ENCODE data around the gene GHRHR.

The GHRHR gene

GRCh38 chr7:30925117-30925516 is 38.6 kb upstream of the GHRHR start:
- no peak overlapping the region for H3K23ac ChIP-seq (ENCODE audit: low read depth, low read length, poor library complexity)
- H2BK15ac ChIP-seq (ENCODE audit: low read length), result no peak overlapping the region
- no peak overlapping the region for H4K8ac ChIP-seq (ENCODE audit: low read depth, low read length)
- peaks cover 3 to 8% of the 10 kb centered on the region in 2 donors for H3K9me3 ChIP-seq (replicated peaks in 1 of 2; ENCODE audit: control insufficient read depth in 2 of 2, insufficient read depth in 1 of 2, low read depth in 1 of 2, low read length in 2 of 2)
- no peak overlapping the region for H4K91ac ChIP-seq (ENCODE audit: low read depth, low read length, poor library complexity)
- H2BK120ac ChIP-seq (ENCODE audit: low read depth, low read length), result no peak overlapping the region
- H3K4ac ChIP-seq (ENCODE audit: low read length), result no peak overlapping the region
- no peak overlapping the region for H3K27ac ChIP-seq (replicated peaks; ENCODE audit: low read length)
- DNase-seq (ENCODE audit: low spot score), result no peak
- H3K4me2 ChIP-seq (ENCODE audit: insufficient read depth, low read length, poor library complexity, severe bottlenecking), result no peak overlapping the region
- no peak overlapping the region for H2BK12ac ChIP-seq (ENCODE audit: low read length)
- peaks cover 0 to 8% of the 10 kb centered on the region in 2 donors for H3K4me1 ChIP-seq (ENCODE audit: control insufficient read depth in 2 of 2, insufficient read depth in 1 of 2, low read depth in 1 of 2, low read length in 2 of 2)
- H2AK5ac ChIP-seq (ENCODE audit: low read depth, low read length), result no peak overlapping the region
- H2AFZ ChIP-seq (ENCODE audit: low read length), result no peak overlapping the region
- H3K4me3 ChIP-seq (ENCODE audit: low read length in 2 of 2), result no peak overlapping the region
- no peak overlapping the region for H2BK5ac ChIP-seq (ENCODE audit: low read length)
- no CpG with 5 or more reads among the region's 2 CpGs for WGBS, 2 donors (ENCODE audit: extremely low coverage in 2 of 2, insufficient read length in 2 of 2, insufficient replicate concordance in 1 of 2)
- H3K14ac ChIP-seq (ENCODE audit: low read length), result no peak overlapping the region
- H3K27me3 ChIP-seq (ENCODE audit: control insufficient read depth in 3 of 3, insufficient read depth in 3 of 3, low read depth in 1 of 3, low read length in 3 of 3), result peaks cover 0 to 3% (median 0%) of the 10 kb centered on the region in 3 experiments
- no peaks in the 10 kb centered on the region for H3K36me3 ChIP-seq (replicated peaks in 1 of 2; ENCODE audit: control insufficient read depth in 2 of 2, insufficient read depth in 2 of 2, low read length in 2 of 2)
- H3K9ac ChIP-seq (ENCODE audit: low read depth, low read length, poor library complexity), result no peak overlapping the region
- no peaks in the 10 kb centered on the region for H3K79me1 ChIP-seq (ENCODE audit: low read depth, low read length)
- H3K18ac ChIP-seq (ENCODE audit: low read length), result no peak overlapping the region

DNA sequence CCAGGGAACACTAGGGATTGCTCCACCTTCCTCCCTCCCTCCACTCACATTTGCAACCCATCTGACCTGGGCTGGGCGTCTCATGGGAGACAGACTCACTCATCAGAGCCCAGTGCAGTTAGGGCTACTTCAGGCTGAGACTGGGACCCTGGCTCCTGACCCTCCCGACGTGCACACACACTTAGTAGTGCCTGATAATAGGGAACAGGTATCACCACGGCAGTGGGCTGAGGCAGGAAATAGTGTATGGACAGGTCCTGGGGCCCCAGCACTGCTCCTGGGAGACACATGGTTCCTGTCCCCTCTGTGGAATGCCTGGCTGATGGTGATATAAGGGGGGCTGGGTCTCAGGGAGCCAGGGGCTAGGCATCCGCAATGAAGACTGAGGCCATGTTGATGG is 37.8 kb upstream of the GHRHR start:
- no peak overlapping the region for H3K9ac ChIP-seq (ENCODE audit: low read depth, low read length, poor library complexity)
- no peak overlapping the region for H2AK5ac ChIP-seq (ENCODE audit: low read depth, low read length)
- no peak overlapping the region for H3K4me3 ChIP-seq (ENCODE audit: low read length in 2 of 2)
- H3K14ac ChIP-seq (ENCODE audit: low read length), result no peak overlapping the region
- H3K36me3 ChIP-seq (replicated peaks in 1 of 2; ENCODE audit: control insufficient read depth in 2 of 2, insufficient read depth in 2 of 2, low read length in 2 of 2), result no peaks in the 10 kb centered on the region
- peak overlapping the region; percentile 58 for H3K23ac ChIP-seq (ENCODE audit: low read depth, low read length, poor library complexity)
- H2BK15ac ChIP-seq (ENCODE audit: low read length), result no peak overlapping the region
- H3K4me1 ChIP-seq (ENCODE audit: control insufficient read depth in 2 of 2, insufficient read depth in 1 of 2, low read depth in 1 of 2, low read length in 2 of 2), result peaks cover 0 to 8% of the 10 kb centered on the region in 2 donors
- no peak overlapping the region for H3K27ac ChIP-seq (replicated peaks; ENCODE audit: low read length)
- no peak overlapping the region for H3K4ac ChIP-seq (ENCODE audit: low read length)
- no peak overlapping the region for H2BK12ac ChIP-seq (ENCODE audit: low read length)
- no peak overlapping the region for H4K8ac ChIP-seq (ENCODE audit: low read depth, low read length)
- peaks cover 3 to 8% of the 10 kb centered on the region in 2 donors for H3K9me3 ChIP-seq (replicated peaks in 1 of 2; ENCODE audit: control insufficient read depth in 2 of 2, insufficient read depth in 1 of 2, low read depth in 1 of 2, low read length in 2 of 2)
- no peak overlapping the region for H2AFZ ChIP-seq (ENCODE audit: low read length)
- DNase-seq (ENCODE audit: low spot score), result no peak
- no peaks in the 10 kb centered on the region for H3K79me1 ChIP-seq (ENCODE audit: low read depth, low read length)
- no CpG with 5 or more reads among the region's 5 CpGs for WGBS, 2 donors (ENCODE audit: extremely low coverage in 2 of 2, insufficient read length in 2 of 2, insufficient replicate concordance in 1 of 2)
- no peak overlapping the region for H3K18ac ChIP-seq (ENCODE audit: low read length)
- H4K91ac ChIP-seq (ENCODE audit: low read depth, low read length, poor library complexity), result no peak overlapping the region
- peaks cover 0 to 3% (median 0%) of the 10 kb centered on the region in 3 experiments for H3K27me3 ChIP-seq (ENCODE audit: control insufficient read depth in 3 of 3, insufficient read depth in 3 of 3, low read depth in 1 of 3, low read length in 3 of 3)
- H3K4me2 ChIP-seq (ENCODE audit: insufficient read depth, low read length, poor library complexity, severe bottlenecking), result no peak overlapping the region
- no peak overlapping the region for H2BK5ac ChIP-seq (ENCODE audit: low read length)
- no peak overlapping the region for H2BK120ac ChIP-seq (ENCODE audit: low read depth, low read length)

GRCh38 chr7:30926313-30926712 is 37.4 kb upstream of the GHRHR start:
- H3K36me3 ChIP-seq (replicated peaks in 1 of 2; ENCODE audit: control insufficient read depth in 2 of 2, insufficient read depth in 2 of 2, low read length in 2 of 2), result no peaks in the 10 kb centered on the region
- H3K23ac ChIP-seq (ENCODE audit: low read depth, low read length, poor library complexity), result no peak overlapping the region
- H2BK5ac ChIP-seq (ENCODE audit: low read length), result peak overlapping the region; percentile 70
- no peak overlapping the region for H3K4me3 ChIP-seq (ENCODE audit: low read length in 2 of 2)
- no peak overlapping the region for H4K8ac ChIP-seq (ENCODE audit: low read depth, low read length)
- no peak overlapping the region for H2BK120ac ChIP-seq (ENCODE audit: low read depth, low read length)
- peaks cover 3 to 8% of the 10 kb centered on the region in 2 donors for H3K9me3 ChIP-seq (replicated peaks in 1 of 2; ENCODE audit: control insufficient read depth in 2 of 2, insufficient read depth in 1 of 2, low read depth in 1 of 2, low read length in 2 of 2)
- no peak overlapping the region for H3K27ac ChIP-seq (replicated peaks; ENCODE audit: low read length)
- no peak overlapping the region for H4K91ac ChIP-seq (ENCODE audit: low read depth, low read length, poor library complexity)
- no peak overlapping the region for H2AFZ ChIP-seq (ENCODE audit: low read length)
- WGBS, 2 donors (ENCODE audit: extremely low coverage in 2 of 2, insufficient read length in 2 of 2, insufficient replicate concordance in 1 of 2), result no CpG with 5 or more reads among the region's 5 CpGs
- no peak overlapping the region for H3K18ac ChIP-seq (ENCODE audit: low read length)
- no peak overlapping the region for H3K9ac ChIP-seq (ENCODE audit: low read depth, low read length, poor library complexity)
- H3K4me1 ChIP-seq (ENCODE audit: control insufficient read depth in 2 of 2, insufficient read depth in 1 of 2, low read depth in 1 of 2, low read length in 2 of 2), result peaks cover 0 to 8% of the 10 kb centered on the region in 2 donors
- H3K27me3 ChIP-seq (ENCODE audit: control insufficient read depth in 3 of 3, insufficient read depth in 3 of 3, low read depth in 1 of 3, low read length in 3 of 3), result peaks cover 0 to 3% (median 0%) of the 10 kb centered on the region in 3 experiments
- H3K79me1 ChIP-seq (ENCODE audit: low read depth, low read length), result no peaks in the 10 kb centered on the region
- no peak overlapping the region for H2BK12ac ChIP-seq (ENCODE audit: low read length)
- no peak overlapping the region for H3K14ac ChIP-seq (ENCODE audit: low read length)
- no peak overlapping the region for H3K4ac ChIP-seq (ENCODE audit: low read length)
- no peak overlapping the region for H3K4me2 ChIP-seq (ENCODE audit: insufficient read depth, low read length, poor library complexity, severe bottlenecking)
- no peak for DNase-seq (ENCODE audit: low spot score)
- no peak overlapping the region for H2AK5ac ChIP-seq (ENCODE audit: low read depth, low read length)
- H2BK15ac ChIP-seq (ENCODE audit: low read length), result no peak overlapping the region

DNA sequence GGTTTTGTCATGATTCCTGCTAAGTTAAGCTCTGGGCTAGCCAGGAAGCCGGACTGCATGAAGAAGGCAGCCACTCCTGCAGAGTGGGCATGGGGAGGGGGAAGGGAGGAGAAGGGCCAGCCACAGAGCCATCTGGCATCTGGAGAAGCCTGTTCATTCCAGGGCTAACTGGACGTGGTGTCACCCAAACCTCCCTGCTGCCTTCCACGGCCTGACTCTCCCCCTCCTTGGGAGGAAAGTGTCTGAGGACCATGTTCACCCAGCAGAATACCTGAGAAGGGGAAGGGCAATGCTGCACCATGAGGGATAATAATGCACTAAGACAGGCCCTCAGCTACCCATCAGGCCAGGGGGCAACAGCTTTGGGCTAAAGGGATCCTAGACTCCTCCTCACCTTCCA is 36.7 kb upstream of the GHRHR start:
- H3K27ac ChIP-seq (replicated peaks; ENCODE audit: low read length), result no peak overlapping the region
- H3K4me1 ChIP-seq (ENCODE audit: control insufficient read depth in 2 of 2, insufficient read depth in 1 of 2, low read depth in 1 of 2, low read length in 2 of 2), result peaks cover 0 to 8% of the 10 kb centered on the region in 2 donors
- H3K79me1 ChIP-seq (ENCODE audit: low read depth, low read length), result no peaks in the 10 kb centered on the region
- no peak overlapping the region for H3K9ac ChIP-seq (ENCODE audit: low read depth, low read length, poor library complexity)
- no peak for DNase-seq (ENCODE audit: low spot score)
- H2BK120ac ChIP-seq (ENCODE audit: low read depth, low read length), result no peak overlapping the region
- H3K4me3 ChIP-seq (ENCODE audit: low read length in 2 of 2), result no peak overlapping the region
- H3K14ac ChIP-seq (ENCODE audit: low read length), result no peak overlapping the region
- no peak overlapping the region for H2BK12ac ChIP-seq (ENCODE audit: low read length)
- H3K36me3 ChIP-seq (replicated peaks in 1 of 2; ENCODE audit: control insufficient read depth in 2 of 2, insufficient read depth in 2 of 2, low read length in 2 of 2), result no peaks in the 10 kb centered on the region
- H2AK5ac ChIP-seq (ENCODE audit: low read depth, low read length), result no peak overlapping the region
- no peak overlapping the region for H4K8ac ChIP-seq (ENCODE audit: low read depth, low read length)
- no peak overlapping the region for H3K23ac ChIP-seq (ENCODE audit: low read depth, low read length, poor library complexity)
- peak overlapping the region; percentile 70 for H2BK5ac ChIP-seq (ENCODE audit: low read length)
- H3K9me3 ChIP-seq (replicated peaks in 1 of 2; ENCODE audit: control insufficient read depth in 2 of 2, insufficient read depth in 1 of 2, low read depth in 1 of 2, low read length in 2 of 2), result peaks cover 3 to 8% of the 10 kb centered on the region in 2 donors
- no peak overlapping the region for H3K4ac ChIP-seq (ENCODE audit: low read length)
- no peak overlapping the region for H4K91ac ChIP-seq (ENCODE audit: low read depth, low read length, poor library complexity)
- no CpG with 5 or more reads among the region's 3 CpGs for WGBS, 2 donors (ENCODE audit: extremely low coverage in 2 of 2, insufficient read length in 2 of 2, insufficient replicate concordance in 1 of 2)
- H3K27me3 ChIP-seq (ENCODE audit: control insufficient read depth in 3 of 3, insufficient read depth in 3 of 3, low read depth in 1 of 3, low read length in 3 of 3), result peaks cover 0 to 3% (median 0%) of the 10 kb centered on the region in 3 experiments
- H3K18ac ChIP-seq (ENCODE audit: low read length), result peak overlapping the region; percentile 23
- no peak overlapping the region for H2AFZ ChIP-seq (ENCODE audit: low read length)
- no peak overlapping the region for H2BK15ac ChIP-seq (ENCODE audit: low read length)
- no peak overlapping the region for H3K4me2 ChIP-seq (ENCODE audit: insufficient read depth, low read length, poor library complexity, severe bottlenecking)

Data from neuronal stem cell (in vitro differentiated cells).